H9 (cell line): ENCODE results near the gene PLA2G2E. TPM values are rescaled to one million over a fixed set of nuclear protein-coding genes. Genes with fewer than 3 reads are reported as not detected.

Experiments used
- DNase-seq: peaks from one replicate; pipeline ENCODE4 v3.0.0-alpha.2; 2017
- H2AFZ ChIP-seq: one replicate; pipeline ENCODE4 v1.6.1; 2013; ENCODE audit warnings: mild to moderate bottlenecking, low read length, control low read depth, moderate library complexity
- H2AK5ac ChIP-seq: 2 replicates; pipeline ENCODE4 v1.6.1; 2013; ENCODE audit warnings: low read length, control low read depth, mixed read lengths; ENCODE audit not compliant: insufficient read length
- H2BK120ac ChIP-seq: one replicate; pipeline ENCODE4 v1.6.1; 2013; ENCODE audit warnings: low read depth, mild to moderate bottlenecking, low read length, control low read depth, inconsistent platforms; ENCODE audit not compliant: poor library complexity, severe bottlenecking
- H2BK12ac ChIP-seq: 2 replicates; pipeline ENCODE4 v1.6.1; 2013; ENCODE audit warnings: low read length, control low read depth, mixed read lengths, low read depth; ENCODE audit not compliant: insufficient read length
- H2BK15ac ChIP-seq: 2 replicates; pipeline ENCODE4 v1.6.1; 2013; ENCODE audit warnings: low read depth, low read length, control low read depth
- H2BK20ac ChIP-seq: one replicate; pipeline ENCODE4 v1.6.1; 2013; ENCODE audit warnings: low read depth, mild to moderate bottlenecking, low read length, control low read depth, inconsistent platforms; ENCODE audit not compliant: poor library complexity, severe bottlenecking
- H2BK5ac ChIP-seq: 2 replicates; pipeline ENCODE4 v1.6.1; 2013; ENCODE audit warnings: low read length, control low read depth, mixed read lengths; ENCODE audit not compliant: insufficient read length
- H3K14ac ChIP-seq: 2 replicates; pipeline ENCODE4 v1.6.1; 2013; ENCODE audit warnings: low read length, control low read depth; ENCODE audit not compliant: insufficient read depth
- H3K18ac ChIP-seq: 2 replicates; pipeline ENCODE4 v1.6.1; 2013; ENCODE audit warnings: low read depth, mild to moderate bottlenecking, mixed read lengths, low read length, control low read depth; ENCODE audit not compliant: insufficient read length
- H3K23ac ChIP-seq: 2 replicates; pipeline ENCODE4 v1.6.1; 2013; ENCODE audit warnings: low read length, control low read depth, mixed read lengths, low read depth; ENCODE audit not compliant: insufficient read length
- H3K23me2 ChIP-seq: 2 replicates; pipeline ENCODE4 v1.6.1; 2013; ENCODE audit warnings: low read depth, mild to moderate bottlenecking, mixed read lengths, low read length, control low read depth; ENCODE audit not compliant: insufficient read length, poor library complexity, severe bottlenecking
- H3K27ac ChIP-seq: 2 replicates; pipeline ENCODE4 v1.5.1; 2013; ENCODE audit warnings: low read length, control low read depth, mixed read lengths, low read depth; ENCODE audit not compliant: insufficient read length
- H3K27me3 ChIP-seq: 2 replicates; pipeline ENCODE4 v1.6.1; 2013; ENCODE audit warnings: low read length, control low read depth, inconsistent platforms; ENCODE audit not compliant: insufficient read depth
- H3K4ac ChIP-seq: 2 replicates; pipeline ENCODE4 v1.6.1; 2013; ENCODE audit warnings: low read depth, mild to moderate bottlenecking, control low read depth, inconsistent platforms, low read length, moderate library complexity
- H3K4me1 ChIP-seq: 2 replicates; pipeline ENCODE4 v1.6.1; 2013; ENCODE audit warnings: low read length, control low read depth, inconsistent platforms; ENCODE audit not compliant: insufficient read depth
- H3K4me2 ChIP-seq: 2 replicates; pipeline ENCODE4 v1.6.1; 2013; ENCODE audit warnings: low read length, control low read depth, mixed read lengths; ENCODE audit not compliant: insufficient read length, insufficient read depth
- H3K56ac ChIP-seq: 2 replicates; pipeline ENCODE4 v1.6.1; 2013; ENCODE audit warnings: low read depth, mild to moderate bottlenecking, mixed read lengths, low read length, control low read depth; ENCODE audit not compliant: insufficient read length
- H3K79me1 ChIP-seq: 2 replicates; pipeline ENCODE4 v1.6.1; 2013; ENCODE audit warnings: low read depth, mild to moderate bottlenecking, moderate library complexity, low read length, control low read depth, inconsistent platforms; ENCODE audit not compliant: insufficient read depth, poor library complexity, severe bottlenecking
- H3K79me2 ChIP-seq: 2 replicates; pipeline ENCODE4 v1.6.1; 2013; ENCODE audit warnings: low read length, control low read depth, inconsistent platforms; ENCODE audit not compliant: insufficient read depth
- H3K9ac ChIP-seq: 2 replicates; pipeline ENCODE4 v1.6.1; 2013; ENCODE audit warnings: low read length, control low read depth, mixed read lengths; ENCODE audit not compliant: insufficient read length; ENCODE audit errors: extremely low read depth
- H3K9me3 ChIP-seq: one replicate; pipeline ENCODE4 v1.6.1; 2013; ENCODE audit warnings: low read depth, low read length, inconsistent platforms; ENCODE audit not compliant: control insufficient read depth
- H3T11ph ChIP-seq: one replicate; pipeline ENCODE4 v1.6.1; 2013; ENCODE audit warnings: mild to moderate bottlenecking, low read length, control low read depth, inconsistent platforms
- H4K20me1 ChIP-seq: one replicate; pipeline ENCODE4 v1.6.1; 2013; ENCODE audit not compliant: control insufficient read depth, insufficient read length, insufficient read depth
- H4K5ac ChIP-seq: 2 replicates; pipeline ENCODE4 v1.6.1; 2013; ENCODE audit warnings: low read depth, mild to moderate bottlenecking, mixed read lengths, low read length, control low read depth; ENCODE audit not compliant: insufficient read length
- H4K8ac ChIP-seq: replicated peaks from 2 replicates; pipeline ENCODE4 v1.6.1; 2013; ENCODE audit warnings: low read length, control low read depth, mixed read lengths, low read depth; ENCODE audit not compliant: insufficient read length
- H4K91ac ChIP-seq: 2 replicates; pipeline ENCODE4 v1.6.1; 2013; ENCODE audit warnings: low read depth, mild to moderate bottlenecking, moderate library complexity, mixed read lengths, low read length, control low read depth; ENCODE audit not compliant: insufficient read length
- H3K27ac Mint-ChIP-seq, 3 experiments: 2 replicates in 2 of 3; 3 replicates in 1 of 3; pipeline ENCODE4 v1.8.0; 2020 to 2021; ENCODE audit warnings: mixed read lengths in 3 of 3, mild to moderate bottlenecking in 1 of 3, moderate library complexity in 1 of 3
- H3K27me3 Mint-ChIP-seq: 2 replicates; pipeline ENCODE4 v1.8.0; 2021; ENCODE audit warnings: low read depth, mild to moderate bottlenecking, moderate library complexity, mixed read lengths
- H3K36me3 Mint-ChIP-seq, 3 experiments: 2 replicates in 2 of 3; 3 replicates in 1 of 3; pipeline ENCODE4 v1.8.0; 2020 to 2021; ENCODE audit warnings: low read depth in 3 of 3, mixed read lengths in 3 of 3; ENCODE audit not compliant: insufficient read depth in 1 of 3
- H3K4me1 Mint-ChIP-seq, 2 experiments: 2 replicates each; pipeline ENCODE4 v1.8.0; 2020; ENCODE audit warnings: mixed read lengths in 2 of 2
- H3K4me3 Mint-ChIP-seq, 2 experiments: 2 replicates in 1 of 2; 3 replicates in 1 of 2; pipeline ENCODE4 v1.8.0; 2020 to 2021; ENCODE audit warnings: mild to moderate bottlenecking in 2 of 2, mixed read lengths in 2 of 2, moderate library complexity in 1 of 2
- H3K9me3 Mint-ChIP-seq, 2 experiments: 2 replicates in 1 of 2; 3 replicates in 1 of 2; pipeline ENCODE4 v1.8.0; 2020; ENCODE audit warnings: mild to moderate bottlenecking in 2 of 2, mixed read lengths in 2 of 2, moderate library complexity in 1 of 2
- WGBS: extraction: QIAGEN DNeasy Blood & Tissue Kit; methylation state at CpG from one replicate; pipeline ENCODE4 v1.1.7; 2013; ENCODE audit warnings: missing lambda C conversion rate, low lambda C conversion rate, mixed read lengths; ENCODE audit not compliant: insufficient read length; ENCODE audit errors: extremely low coverage; 5-methylcytosine and 5-hydroxymethylcytosine counted together
- total RNA-seq: library from RNA; stranded (reverse); gene quantifications from 2 replicates; pipeline ENCODE4 v1.2.1, GENCODE V29; 2021
- TF ChIP-seq, protein P1 (sequence below): fragments of 200-600 bp; sonication (generic); conservative IDR thresholded peaks from 3 replicates; pipeline ENCODE4 v1.8.0; 2021; ENCODE audit warnings: antibody characterized with exemption, mild to moderate bottlenecking

Gene PLA2G2E
- total RNA-seq, 1 experiment from 2014 or later, result not detected

DNA sequence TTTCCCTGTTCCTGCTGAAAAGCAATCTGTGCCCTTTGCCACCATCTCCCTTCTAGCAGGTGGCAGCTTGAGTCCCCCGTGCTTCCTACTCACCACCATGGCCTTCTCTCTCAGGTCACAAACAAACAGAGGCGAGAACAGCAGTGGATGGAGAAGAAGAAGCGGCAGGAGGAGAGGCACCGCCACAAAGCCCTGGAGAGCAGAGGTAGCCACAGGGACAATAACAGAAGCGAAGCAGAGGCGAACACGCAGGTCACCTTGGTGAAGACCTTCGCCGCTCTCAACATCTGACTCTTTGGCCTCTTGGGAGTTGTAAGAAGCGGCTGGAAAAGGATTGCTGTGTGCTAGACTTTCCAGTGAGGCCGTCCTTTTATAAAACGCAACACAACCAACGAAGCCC, 16.0 kb downstream of the PLA2G2E start:
- Histone ChIP-seq H3K23me2 (no peaks in the 10 kb centered on the region), H3K4ac (no peak overlapping the region), H3K9me3 (no peaks in the 10 kb centered on the region), H3K79me1 (no peaks in the 10 kb centered on the region), H3K18ac (no peak overlapping the region), H3K56ac (no peak overlapping the region), H3K23ac (no peak overlapping the region), H2BK5ac (no peak overlapping the region), H3K79me2 (no peaks in the 10 kb centered on the region), H2BK120ac (no peak overlapping the region), H3T11ph (no peak overlapping the region), H3K9ac (no peak overlapping the region), H4K5ac (no peak overlapping the region), H4K91ac (no peak overlapping the region), H2BK20ac (no peak overlapping the region), H2BK12ac (no peak overlapping the region), H4K20me1 (no peaks in the 10 kb centered on the region), H3K27ac (no peak overlapping the region), H3K14ac (no peak overlapping the region), H2AK5ac (no peak overlapping the region), H2BK15ac (no peak overlapping the region), H3K4me2 (no peak overlapping the region), H4K8ac (no peak overlapping the region), H3K27me3 (no peaks in the 10 kb centered on the region), H3K4me1 (no peaks in the 10 kb centered on the region), H2AFZ (no peak overlapping the region)
- H3K36me3 Mint-ChIP-seq, result peaks cover 41 to 83% (median 83%) of the 10 kb centered on the region in 3 experiments; a peak in 6 of 7 replicates
- no peak for DNase-seq
- H3K27ac Mint-ChIP-seq, result no peak overlapping the region
- no peak overlapping the region for H3K4me3 Mint-ChIP-seq
- H3K9me3 Mint-ChIP-seq, result no peaks in the 10 kb centered on the region
- no peaks in the 10 kb centered on the region for H3K4me1 Mint-ChIP-seq
- no CpG with 5 or more reads among the region's 13 CpGs for WGBS
- TF ChIP-seq, protein P1, sequence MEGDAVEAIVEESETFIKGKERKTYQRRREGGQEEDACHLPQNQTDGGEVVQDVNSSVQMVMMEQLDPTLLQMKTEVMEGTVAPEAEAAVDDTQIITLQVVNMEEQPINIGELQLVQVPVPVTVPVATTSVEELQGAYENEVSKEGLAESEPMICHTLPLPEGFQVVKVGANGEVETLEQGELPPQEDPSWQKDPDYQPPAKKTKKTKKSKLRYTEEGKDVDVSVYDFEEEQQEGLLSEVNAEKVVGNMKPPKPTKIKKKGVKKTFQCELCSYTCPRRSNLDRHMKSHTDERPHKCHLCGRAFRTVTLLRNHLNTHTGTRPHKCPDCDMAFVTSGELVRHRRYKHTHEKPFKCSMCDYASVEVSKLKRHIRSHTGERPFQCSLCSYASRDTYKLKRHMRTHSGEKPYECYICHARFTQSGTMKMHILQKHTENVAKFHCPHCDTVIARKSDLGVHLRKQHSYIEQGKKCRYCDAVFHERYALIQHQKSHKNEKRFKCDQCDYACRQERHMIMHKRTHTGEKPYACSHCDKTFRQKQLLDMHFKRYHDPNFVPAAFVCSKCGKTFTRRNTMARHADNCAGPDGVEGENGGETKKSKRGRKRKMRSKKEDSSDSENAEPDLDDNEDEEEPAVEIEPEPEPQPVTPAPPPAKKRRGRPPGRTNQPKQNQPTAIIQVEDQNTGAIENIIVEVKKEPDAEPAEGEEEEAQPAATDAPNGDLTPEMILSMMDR, result no peak
- no peaks in the 10 kb centered on the region for H3K27me3 Mint-ChIP-seq
